Thoracic aorta (tissue), 2 donors: ENCODE measurements around the gene FITM2. TPM values are rescaled to one million over a fixed set of nuclear protein-coding genes. Genes with fewer than 3 reads are reported as not detected.

Experiments used
- ATAC-seq: fragments of 150-250 bp; one replicate; pipeline ENCODE4 v1.8.0; 2017; ENCODE audit warnings: low read depth; ENCODE audit not compliant: insufficient number of reproducible peaks, low FRiP score
- DNase-seq: peaks from one replicate; pipeline ENCODE4 v3.0.0-alpha.2; 2020; ENCODE audit warnings: low spot score
- H3K27ac ChIP-seq, 2 donors: fragments of 200-600 bp; sonication (generic); 1 replicate in 1 of 2; 2 replicates in 1 of 2; pipeline ENCODE4 v1.5.1; 2016; ENCODE audit warnings: mild to moderate bottlenecking in 2 of 2, moderate library complexity in 2 of 2
- H3K27me3 ChIP-seq: fragments of 200-600 bp; sonication (generic); replicated peaks from 2 replicates; pipeline ENCODE4 v1.6.0; 2016; ENCODE audit warnings: mild to moderate bottlenecking; ENCODE audit not compliant: insufficient read depth
- H3K36me3 ChIP-seq: fragments of 200-600 bp; sonication (generic); one replicate; pipeline ENCODE4 v1.5.1; 2016
- H3K4me1 ChIP-seq, 2 donors: fragments of 200-600 bp; sonication (generic); 1 replicate in 1 of 2; 2 replicates in 1 of 2; pipeline versions ENCODE4 v1.5.1 to v1.6.0; 2016; ENCODE audit warnings: low read depth in 2 of 2, mild to moderate bottlenecking in 1 of 2; ENCODE audit not compliant: control insufficient read depth in 1 of 2
- H3K4me3 ChIP-seq: fragments of 200-600 bp; sonication (generic); 2 replicates; pipeline ENCODE4 v1.5.1; 2016; ENCODE audit warnings: mild to moderate bottlenecking
- H3K9me3 ChIP-seq: fragments of 200-600 bp; sonication (generic); 2 replicates; pipeline ENCODE4 v1.5.1; 2016
- CTCF ChIP-seq: fragments of 200-600 bp; sonication (generic); IDR thresholded peaks from one replicate; pipeline ENCODE4 v1.5.1; 2019; ENCODE audit warnings: antibody characterized with exemption
- total RNA-seq, 2 donors: library from RNA; depleted of rRNA; stranded (reverse); fragments of >200 nt; gene quantifications; one replicate each; pipeline versions ENCODE4 v1.1.0 to v1.2.3, GENCODE V29; 2016

The FITM2 gene
- total RNA-seq, 2 donors from 2014 or later, result 7.5 to 8.7 TPM

DNA sequence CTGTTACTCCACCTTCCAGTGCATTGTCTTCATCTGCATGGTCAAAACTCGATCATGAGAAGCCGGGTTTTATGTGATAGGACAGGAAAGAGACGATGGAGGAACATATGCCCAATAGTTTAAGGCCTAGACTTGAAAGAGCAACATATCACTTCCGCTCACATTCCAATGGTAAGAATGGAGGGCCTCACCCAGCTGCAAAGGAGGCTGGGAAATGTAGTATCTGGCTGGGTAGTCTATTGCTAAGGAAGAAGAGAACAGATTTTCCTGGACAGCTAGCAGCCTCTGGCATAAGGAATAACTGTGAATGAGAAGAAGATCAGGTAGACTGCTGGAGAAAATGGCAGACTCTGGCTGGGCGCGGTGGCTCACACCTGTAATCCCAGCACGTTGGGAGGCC is 19.2 kb downstream of the FITM2 start:
- no peaks in the 10 kb centered on the region for H3K27me3 ChIP-seq
- no peaks in the 10 kb centered on the region for H3K36me3 ChIP-seq
- ATAC-seq (no peak), DNase-seq (no peak)
- no peak overlapping the region for H3K4me3 ChIP-seq
- no peaks in the 10 kb centered on the region for H3K4me1 ChIP-seq
- TF ChIP-seq CTCF, result no peak
- no peaks in the 10 kb centered on the region for H3K9me3 ChIP-seq
- no peak overlapping the region for H3K27ac ChIP-seq

- ATAC-seq, result no peak
- Histone ChIP-seq H3K4me1 (no peaks in the 10 kb centered on the region), H3K9me3 (no peaks in the 10 kb centered on the region), H3K36me3 (no peaks in the 10 kb centered on the region), H3K27me3 (no peaks in the 10 kb centered on the region), H3K27ac (no peak overlapping the region), H3K4me3 (no peak overlapping the region)
- no peak for DNase-seq
- no peak for TF ChIP-seq CTCF
Observed at GRCh38 chr20:44288252-44288651, 22.8 kb downstream of the FITM2 start.

GRCh38 chr20:44287272-44288097 is 23.5 kb downstream of the FITM2 start:
- H3K4me3 ChIP-seq, result no peak overlapping the region
- no peak for TF ChIP-seq CTCF
- no peaks in the 10 kb centered on the region for H3K27me3 ChIP-seq
- ATAC-seq, result no peak
- no peaks in the 10 kb centered on the region for H3K9me3 ChIP-seq
- DNase-seq, result no peak
- no peaks in the 10 kb centered on the region for H3K4me1 ChIP-seq
- no peak overlapping the region for H3K27ac ChIP-seq
- H3K36me3 ChIP-seq, result no peaks in the 10 kb centered on the region

DNA sequence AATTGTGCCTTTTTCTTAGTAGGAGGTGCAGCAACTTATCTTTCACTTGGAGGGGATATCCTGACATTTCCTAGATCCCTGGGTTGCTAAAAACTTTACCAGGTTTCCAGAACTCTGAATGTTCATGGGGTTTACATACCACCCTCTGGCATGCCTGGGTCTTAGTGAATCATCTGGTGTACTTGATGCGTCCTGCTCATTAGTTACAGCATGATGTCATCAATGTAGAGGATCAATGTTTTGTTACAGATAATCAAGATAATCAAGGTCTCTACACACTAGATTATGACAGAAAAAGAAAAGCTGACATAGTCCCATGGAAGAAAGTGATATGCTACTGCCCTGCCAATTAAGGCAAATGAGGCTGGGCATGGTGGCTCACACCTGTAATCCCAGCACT is 27.0 kb downstream of the FITM2 start:
- Histone ChIP-seq H3K27me3 (no peaks in the 10 kb centered on the region), H3K36me3 (no peaks in the 10 kb centered on the region), H3K27ac (no peak overlapping the region), H3K9me3 (no peaks in the 10 kb centered on the region), H3K4me3 (no peak overlapping the region), H3K4me1 (no peaks in the 10 kb centered on the region)
- no peak for ATAC-seq
- no peak for DNase-seq
- TF ChIP-seq CTCF, result no peak

DNA sequence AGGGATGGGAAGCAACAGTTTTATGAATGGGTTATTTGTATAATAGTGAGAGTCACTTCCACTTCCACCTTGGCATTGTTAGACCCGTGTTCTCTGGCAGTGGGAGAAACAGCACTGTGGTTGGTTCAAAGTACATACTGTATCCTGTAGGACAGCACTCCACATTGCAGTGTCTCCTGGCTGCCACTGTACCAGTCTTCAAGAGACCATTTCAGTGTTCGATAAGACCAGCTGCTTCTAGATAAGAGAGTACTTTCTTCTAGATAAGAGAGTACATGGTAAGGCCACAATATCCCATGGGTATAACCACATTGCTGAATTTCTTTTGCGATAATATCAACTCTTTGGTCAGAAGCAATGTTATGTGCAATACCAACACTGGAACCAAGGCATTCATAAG is 28.8 kb downstream of the FITM2 start:
- H3K27ac ChIP-seq, result no peak overlapping the region
- no peaks in the 10 kb centered on the region for H3K4me1 ChIP-seq
- no peak for DNase-seq
- no peaks in the 10 kb centered on the region for H3K27me3 ChIP-seq
- TF ChIP-seq CTCF, result no peak
- H3K36me3 ChIP-seq, result no peaks in the 10 kb centered on the region
- no peak overlapping the region for H3K4me3 ChIP-seq
- no peak for ATAC-seq
- no peaks in the 10 kb centered on the region for H3K9me3 ChIP-seq
